Upper lobe of left lung (tissue), 4 donors: ENCODE data around the gene PAK6.

Experiments used
- CTCF ChIP-seq, 6 experiments: fragments of 450-650 bp in 4 of 6; fragments of 200-600 bp in 2 of 6; sonication (generic) in 2 of 6; IDR thresholded peaks; one replicate each; pipeline ENCODE4 v1.5.1; 2016 to 2019; ENCODE audit warnings: antibody characterized with exemption in 6 of 6
- EP300 ChIP-seq, 4 donors: sonication (generic); formaldehyde crosslinking; IDR thresholded peaks; one replicate each; pipeline ENCODE4 v1.5.1; 2017; ENCODE audit warnings: antibody characterized with exemption in 4 of 4, control low read depth in 2 of 4
- POLR2A ChIP-seq, 4 donors: fragments of 450-650 bp; IDR thresholded peaks; one replicate each; pipeline ENCODE4 v1.5.1; 2016 to 2017; ENCODE audit warnings: antibody characterized with exemption in 4 of 4, mild to moderate bottlenecking in 2 of 4
- POLR2AphosphoS5 ChIP-seq, 2 donors: sonication (generic); formaldehyde crosslinking; IDR thresholded peaks; one replicate each; pipeline ENCODE4 v1.5.1; 2017; ENCODE audit warnings: antibody characterized with exemption in 2 of 2

- TF ChIP-seq POLR2A (IDR thresholded peaks at IDR 0.05) (no peak), CTCF (IDR thresholded peaks at IDR 0.05) (peak; percentile 99 to 100 (median 99)), EP300 (IDR thresholded peaks at IDR 0.05) (no peak), POLR2AphosphoS5 (IDR thresholded peaks at IDR 0.05) (no peak)
These were observed 35.7 kb downstream of the PAK6 start for GRCh38 chr15:40274350-40275274.
